Peyer's patch (tissue), 4 donors: ENCODE data around the gene IFNG-AS1.

ENCODE experiments used
- CTCF ChIP-seq, 6 experiments: fragments of 450-650 bp in 4 of 6; fragments of 200-600 bp in 2 of 6; sonication (generic) in 1 of 6; IDR thresholded peaks; one replicate each; pipeline ENCODE4 v1.5.1; 2017 to 2019; ENCODE audit warnings: antibody characterized with exemption in 6 of 6, mild to moderate bottlenecking in 3 of 6, moderate library complexity in 1 of 6
- POLR2A ChIP-seq, 2 donors: fragments of 450-650 bp; IDR thresholded peaks; one replicate each; pipeline ENCODE4 v1.5.1; 2017; ENCODE audit warnings: antibody characterized with exemption in 2 of 2, mild to moderate bottlenecking in 2 of 2, moderate library complexity in 2 of 2

DNA sequence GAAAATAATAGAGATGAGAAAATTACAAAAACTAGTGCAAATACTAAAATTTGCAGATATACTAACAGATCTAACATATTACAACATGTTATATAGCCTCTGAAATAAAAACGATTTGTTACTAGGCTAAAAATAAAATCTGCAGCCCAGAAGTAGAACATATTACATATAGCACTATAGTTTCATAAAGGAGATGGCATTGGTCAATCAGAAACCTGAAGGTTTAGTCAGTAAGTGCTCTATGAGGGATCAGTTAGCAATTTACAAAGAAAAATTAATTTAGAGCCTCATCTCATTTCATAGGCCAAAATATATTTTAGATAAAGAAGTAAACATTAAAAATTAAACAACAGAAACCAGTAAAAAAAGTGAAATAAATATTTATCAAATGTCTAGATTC, 41.0 kb downstream of the IFNG-AS1 start:
- TF ChIP-seq CTCF (IDR thresholded peaks at IDR 0.05) (no peak), POLR2A (IDR thresholded peaks at IDR 0.05) (no peak)
